SK-N-MC (cell line): ENCODE measurements around the gene C1QTNF5.
A peak's percentile ranks its signal among the peaks of the same experiment; 100 is the strongest.

Experiments used
- DNase-seq: peaks from one replicate; pipeline ENCODE4 v3.0.0-alpha.2; 2011; ENCODE audit warnings: low read depth, low spot score
- H3K27ac ChIP-seq: fragments of 200-600 bp; sonication (generic); 2 replicates; pipeline ENCODE4 v1.5.1; 2016; ENCODE audit warnings: mixed run types
- H3K36me3 ChIP-seq: fragments of 200-600 bp; sonication (generic); 2 replicates; pipeline ENCODE4 v1.6.1; 2017; ENCODE audit warnings: antibody characterized with exemption, low read length, mixed read lengths; ENCODE audit not compliant: insufficient read depth
- H3K4me3 ChIP-seq: fragments of 200-600 bp; sonication (generic); 2 replicates; pipeline ENCODE4 v1.5.1; 2016
- H3K9ac ChIP-seq: fragments of 200-600 bp; sonication (generic); 2 replicates; pipeline ENCODE4 v1.8.0; 2017; ENCODE audit warnings: mixed run types, mixed read lengths; ENCODE audit not compliant: insufficient read length
- H3K9me3 ChIP-seq: fragments of 200-600 bp; sonication (generic); 2 replicates; pipeline ENCODE4 v1.6.1; 2017; ENCODE audit warnings: low read depth, mild to moderate bottlenecking, antibody characterized with exemption, low read length, moderate library complexity, mixed read lengths
- EZH2 ChIP-seq: fragments of 200-600 bp; sonication (generic); IDR thresholded peaks from one replicate; pipeline ENCODE4 v1.6.1; 2017; ENCODE audit warnings: antibody characterized with exemption
- FOXP2 ChIP-seq: optimal IDR thresholded peaks from 2 replicates; pipeline ENCODE3; 2011; ENCODE audit warnings: mild to moderate bottlenecking, moderate library complexity; ENCODE audit not compliant: insufficient read depth; ENCODE audit errors: extremely low read length, control extremely low read depth
- POLR2AphosphoS5 ChIP-seq: IDR thresholded peaks from 2 replicates; pipeline ENCODE4 v1.6.1; 2012; ENCODE audit warnings: mild to moderate bottlenecking, low read depth, low read length, borderline replicate concordance

C1QTNF5 gene

DNA sequence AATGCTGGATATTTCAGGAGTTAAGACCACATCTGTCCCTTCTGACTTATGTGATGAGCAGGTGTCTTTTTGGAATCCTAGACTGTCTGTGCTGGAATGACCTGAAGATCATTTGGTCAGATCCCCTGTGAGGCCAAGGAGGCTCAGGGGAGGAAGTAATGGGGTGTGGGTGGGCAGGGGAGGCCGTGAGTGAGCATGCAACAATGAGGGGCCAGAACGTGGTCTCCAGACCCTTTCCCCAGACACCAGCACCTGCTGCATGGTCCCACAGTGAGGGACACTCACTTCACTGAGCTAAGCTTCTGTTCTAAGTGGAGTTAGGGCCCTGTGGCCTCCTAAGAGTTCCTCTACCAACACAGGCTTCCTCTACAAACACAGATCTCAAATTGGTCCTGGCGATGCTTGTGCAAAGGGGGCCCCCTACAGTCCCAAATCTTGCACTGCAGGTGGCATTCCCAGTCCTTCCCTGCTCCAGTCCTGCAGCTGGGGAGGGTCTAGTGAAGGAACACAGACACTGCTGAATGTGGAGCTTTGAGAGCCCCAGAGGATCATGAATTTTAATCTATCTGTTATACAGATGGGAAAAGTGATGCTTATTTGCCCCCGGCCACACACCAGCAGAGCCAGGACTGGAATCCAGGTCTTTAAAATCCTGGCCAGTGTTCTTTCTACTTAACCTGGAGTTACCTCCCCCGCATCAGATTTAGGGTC is 33.4 kb upstream of the C1QTNF5 start:
- Histone ChIP-seq H3K9ac (no peak overlapping the region), H3K4me3 (no peak overlapping the region), H3K9me3 (no peaks in the 10 kb centered on the region), H3K27ac (no peak overlapping the region), H3K36me3 (no peaks in the 10 kb centered on the region)
- peak; percentile 34 for DNase-seq
- TF ChIP-seq EZH2 (no peak), FOXP2 (no peak), POLR2AphosphoS5 (no peak)

GRCh38 chr11:119373059-119373920 is 32.6 kb upstream of the C1QTNF5 start:
- no peaks in the 10 kb centered on the region for H3K9me3 ChIP-seq
- no peak overlapping the region for H3K4me3 ChIP-seq
- H3K9ac ChIP-seq, result no peak overlapping the region
- TF ChIP-seq POLR2AphosphoS5 (no peak), FOXP2 (no peak), EZH2 (no peak)
- H3K36me3 ChIP-seq, result no peaks in the 10 kb centered on the region
- no peak for DNase-seq
- no peak overlapping the region for H3K27ac ChIP-seq

DNA sequence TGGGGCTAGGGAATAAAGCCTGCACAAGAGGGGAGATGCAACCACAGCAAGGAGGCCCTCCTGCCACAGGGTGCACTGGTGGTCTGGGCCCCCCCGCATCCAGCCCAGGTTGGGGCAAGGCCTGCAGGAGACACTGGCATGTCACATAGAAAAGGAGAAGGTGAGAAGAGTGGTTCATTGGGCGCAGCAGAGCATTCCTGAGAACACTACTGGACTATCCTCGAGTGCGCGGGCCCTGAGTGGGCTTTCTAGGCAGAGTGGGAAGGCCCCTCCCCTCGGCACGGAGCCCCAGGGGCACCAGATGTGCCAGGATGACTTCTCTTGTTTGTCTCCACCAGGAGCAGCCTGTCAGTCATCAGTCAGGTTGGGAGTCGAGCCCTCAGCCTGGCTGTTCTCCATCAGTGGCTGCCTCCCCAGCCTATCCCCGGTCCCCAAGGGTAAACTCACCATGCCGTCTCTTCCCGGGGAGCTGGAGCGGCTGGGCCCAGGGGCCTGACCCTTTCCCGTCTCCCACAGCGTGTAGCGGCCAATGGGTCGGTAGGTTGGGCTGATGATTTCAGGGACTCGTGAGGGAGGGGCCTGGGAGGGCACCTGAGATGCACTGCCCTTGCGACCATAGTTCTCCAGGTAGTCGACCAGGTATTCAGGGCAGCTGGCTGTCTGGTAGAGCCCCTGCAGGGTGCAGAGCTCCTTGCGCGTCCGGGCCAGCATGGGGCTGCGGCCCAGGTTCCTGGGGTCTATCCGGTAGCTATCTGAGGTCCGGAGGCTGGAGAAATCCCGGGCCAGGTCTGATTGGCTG is 31.8 kb upstream of the C1QTNF5 start:
- Histone ChIP-seq H3K36me3 (no peaks in the 10 kb centered on the region), H3K4me3 (no peak overlapping the region), H3K27ac (no peak overlapping the region), H3K9me3 (no peaks in the 10 kb centered on the region), H3K9ac (no peak overlapping the region)
- DNase-seq, result no peak
- no peak for TF ChIP-seq POLR2AphosphoS5
- TF ChIP-seq FOXP2, result no peak
- no peak for TF ChIP-seq EZH2

DNA sequence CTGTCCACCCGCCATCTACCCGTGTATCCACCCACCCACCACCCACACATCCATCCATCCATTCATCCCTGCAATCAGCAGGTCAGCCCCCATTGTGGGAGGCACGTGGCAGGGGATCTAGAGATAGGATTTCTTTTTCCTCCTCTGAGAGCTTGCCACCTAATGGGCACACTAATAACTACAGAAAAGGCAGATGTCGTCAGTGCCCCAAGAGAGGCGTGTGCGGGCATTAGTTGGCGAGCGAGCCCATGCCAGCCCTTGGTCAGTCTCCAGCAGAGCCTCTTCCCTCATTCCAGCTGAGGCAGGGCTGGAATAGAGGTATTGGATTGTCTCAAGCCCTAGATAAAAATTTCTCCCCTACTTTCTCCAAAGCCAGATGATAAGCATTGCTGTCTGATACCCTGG is 31.1 kb upstream of the C1QTNF5 start:
- Histone ChIP-seq H3K27ac (no peak overlapping the region), H3K36me3 (no peaks in the 10 kb centered on the region), H3K9ac (no peak overlapping the region), H3K4me3 (no peak overlapping the region), H3K9me3 (no peaks in the 10 kb centered on the region)
- TF ChIP-seq POLR2AphosphoS5 (no peak), FOXP2 (no peak), EZH2 (no peak)
- DNase-seq, result no peak

GRCh38 chr11:119371067-119371601 is 30.5 kb upstream of the C1QTNF5 start:
- no peak for DNase-seq
- Histone ChIP-seq H3K9me3 (no peaks in the 10 kb centered on the region), H3K9ac (no peak overlapping the region), H3K27ac (no peak overlapping the region), H3K36me3 (no peaks in the 10 kb centered on the region), H3K4me3 (no peak overlapping the region)
- TF ChIP-seq FOXP2, result no peak
- TF ChIP-seq EZH2, result no peak
- no peak for TF ChIP-seq POLR2AphosphoS5

- no peak overlapping the region for H3K4me3 ChIP-seq
- DNase-seq, result no peak
- H3K36me3 ChIP-seq, result no peaks in the 10 kb centered on the region
- no peak overlapping the region for H3K9ac ChIP-seq
- TF ChIP-seq POLR2AphosphoS5 (no peak), FOXP2 (no peak), EZH2 (no peak)
- no peak overlapping the region for H3K27ac ChIP-seq
- H3K9me3 ChIP-seq, result no peaks in the 10 kb centered on the region
Observed at GRCh38 chr11:119370486-119371046, 29.9 kb upstream of the C1QTNF5 start.

- H3K36me3 ChIP-seq, result no peaks in the 10 kb centered on the region
- no peaks in the 10 kb centered on the region for H3K9me3 ChIP-seq
- H3K9ac ChIP-seq, result peak overlapping the region; percentile 36
- peak overlapping the region; percentile 60 for H3K27ac ChIP-seq
- DNase-seq, result no peak
- H3K4me3 ChIP-seq, result peak overlapping the region; percentile 59
- TF ChIP-seq POLR2AphosphoS5, result no peak
- TF ChIP-seq EZH2, result no peak
- no peak for TF ChIP-seq FOXP2
Observed at GRCh38 chr11:119369132-119369925, 28.6 kb upstream of the C1QTNF5 start.
